ENCODE data around the gene BMERB1. TPM values are rescaled to one million over a fixed set of nuclear protein-coding genes. Genes with fewer than 3 reads are reported as not detected.

BMERB1 gene
- total RNA-seq, 2 donors from 2014 or later, result 1.8 to 3.0 TPM

GRCh38 chr16:15516609-15517008, 82.2 kb downstream of the BMERB1 start:
- no peak for ATAC-seq
- H3K4me1 Mint-ChIP-seq, result peaks cover 3% of the 10 kb centered on the region
- H3K36me3 Mint-ChIP-seq (ENCODE audit: low read depth), result peaks cover 3% of the 10 kb centered on the region
- no peak overlapping the region for H3K27ac Mint-ChIP-seq
- H3K4me3 Mint-ChIP-seq, result no peak overlapping the region
- DNase-seq, result no peak
- no peaks in the 10 kb centered on the region for H3K27me3 Mint-ChIP-seq
- no peaks in the 10 kb centered on the region for H3K9me3 ChIP-seq (ENCODE audit: control insufficient read depth, low read length, poor library complexity, severe bottlenecking)

GRCh38 chr16:15517743-15518377, 83.5 kb downstream of the BMERB1 start:
- Mint-ChIP-seq H3K36me3 (ENCODE audit: low read depth) (peaks cover 3% of the 10 kb centered on the region), H3K27me3 (no peaks in the 10 kb centered on the region), H3K4me1 (peaks cover 6% of the 10 kb centered on the region), H3K4me3 (no peak overlapping the region), H3K27ac (no peak overlapping the region)
- no peaks in the 10 kb centered on the region for H3K9me3 ChIP-seq (ENCODE audit: control insufficient read depth, low read length, poor library complexity, severe bottlenecking)
- ATAC-seq (no peak), DNase-seq (no peak)

- H3K4me3 Mint-ChIP-seq, result no peak overlapping the region
- no peaks in the 10 kb centered on the region for H3K27me3 Mint-ChIP-seq
- H3K9me3 ChIP-seq (ENCODE audit: control insufficient read depth, low read length, poor library complexity, severe bottlenecking), result no peaks in the 10 kb centered on the region
- peaks cover 13% of the 10 kb centered on the region for H3K4me1 Mint-ChIP-seq
- no peak overlapping the region for H3K27ac Mint-ChIP-seq
- DNase-seq (no peak), ATAC-seq (no peak)
- H3K36me3 Mint-ChIP-seq (ENCODE audit: low read depth), result peaks cover 3% of the 10 kb centered on the region
These were observed 84.3 kb downstream of the BMERB1 start for GRCh38 chr16:15518381-15519351.

- no peak overlapping the region for H3K4me3 Mint-ChIP-seq
- no peak overlapping the region for H3K27ac Mint-ChIP-seq
- H3K36me3 Mint-ChIP-seq (ENCODE audit: low read depth), result peaks cover 3% of the 10 kb centered on the region
- H3K27me3 Mint-ChIP-seq, result no peaks in the 10 kb centered on the region
- DNase-seq (no peak), ATAC-seq (no peak)
- H3K4me1 Mint-ChIP-seq, result peaks cover 13% of the 10 kb centered on the region
- H3K9me3 ChIP-seq (ENCODE audit: control insufficient read depth, low read length, poor library complexity, severe bottlenecking), result no peaks in the 10 kb centered on the region
These were observed 85.4 kb downstream of the BMERB1 start for GRCh38 chr16:15519790-15520189.

GRCh38 chr16:15521390-15521757, 87.0 kb downstream of the BMERB1 start:
- peaks cover 3% of the 10 kb centered on the region for H3K36me3 Mint-ChIP-seq (ENCODE audit: low read depth)
- H3K27ac Mint-ChIP-seq, result no peak overlapping the region
- H3K4me3 Mint-ChIP-seq, result no peak overlapping the region

GRCh38 chr16:15521758-15522509, 87.5 kb downstream of the BMERB1 start:
- Mint-ChIP-seq H3K4me1 (peaks cover 13% of the 10 kb centered on the region), H3K36me3 (ENCODE audit: low read depth) (peaks cover 3% of the 10 kb centered on the region), H3K27ac (no peak overlapping the region), H3K27me3 (no peaks in the 10 kb centered on the region), H3K4me3 (no peak overlapping the region)
- no peaks in the 10 kb centered on the region for H3K9me3 ChIP-seq (ENCODE audit: control insufficient read depth, low read length, poor library complexity, severe bottlenecking)
- DNase-seq, result no peak
- no peak for ATAC-seq

More at GRCh38 chr16:15521390-15521757, 87.0 kb downstream of the BMERB1 start:
- Mint-ChIP-seq H3K4me1 (peaks cover 13% of the 10 kb centered on the region), H3K27me3 (no peaks in the 10 kb centered on the region)
- no peak for ATAC-seq
- H3K9me3 ChIP-seq (ENCODE audit: control insufficient read depth, low read length, poor library complexity, severe bottlenecking), result no peaks in the 10 kb centered on the region
- DNase-seq, result no peak

GRCh38 chr16:15523092-15523541, 88.7 kb downstream of the BMERB1 start:
- ATAC-seq (peak; percentile 37), DNase-seq (no peak)
- Mint-ChIP-seq H3K27ac (peak overlapping the region; percentile 41), H3K4me3 (no peak overlapping the region), H3K27me3 (no peaks in the 10 kb centered on the region), H3K36me3 (ENCODE audit: low read depth) (no peaks in the 10 kb centered on the region), H3K4me1 (peaks cover 10% of the 10 kb centered on the region)
- H3K9me3 ChIP-seq (ENCODE audit: control insufficient read depth, low read length, poor library complexity, severe bottlenecking), result no peaks in the 10 kb centered on the region

- ATAC-seq (no peak), DNase-seq (no peak)
- Mint-ChIP-seq H3K4me3 (no peak overlapping the region), H3K4me1 (peaks cover 10% of the 10 kb centered on the region), H3K27ac (no peak overlapping the region), H3K27me3 (no peaks in the 10 kb centered on the region), H3K36me3 (ENCODE audit: low read depth) (no peaks in the 10 kb centered on the region)
- H3K9me3 ChIP-seq (ENCODE audit: control insufficient read depth, low read length, poor library complexity, severe bottlenecking), result no peaks in the 10 kb centered on the region
These were observed 89.6 kb downstream of the BMERB1 start for GRCh38 chr16:15523939-15524338.

- Mint-ChIP-seq H3K27ac (no peak overlapping the region), H3K27me3 (no peaks in the 10 kb centered on the region), H3K4me1 (peaks cover 11% of the 10 kb centered on the region), H3K36me3 (ENCODE audit: low read depth) (no peaks in the 10 kb centered on the region), H3K4me3 (no peak overlapping the region)
- DNase-seq (no peak), ATAC-seq (no peak)
- no peaks in the 10 kb centered on the region for H3K9me3 ChIP-seq (ENCODE audit: control insufficient read depth, low read length, poor library complexity, severe bottlenecking)
These were observed 90.6 kb downstream of the BMERB1 start for GRCh38 chr16:15524966-15525365.

- no peaks in the 10 kb centered on the region for H3K9me3 ChIP-seq (ENCODE audit: control insufficient read depth, low read length, poor library complexity, severe bottlenecking)
- DNase-seq (no peak), ATAC-seq (no peak)
- peaks cover 12% of the 10 kb centered on the region for H3K4me1 Mint-ChIP-seq
- no peak overlapping the region for H3K4me3 Mint-ChIP-seq
- no peaks in the 10 kb centered on the region for H3K27me3 Mint-ChIP-seq
- H3K27ac Mint-ChIP-seq, result no peak overlapping the region
- no peaks in the 10 kb centered on the region for H3K36me3 Mint-ChIP-seq (ENCODE audit: low read depth)
These were observed 91.7 kb downstream of the BMERB1 start for GRCh38 chr16:15526097-15526496.

GRCh38 chr16:15526731-15527130, 92.3 kb downstream of the BMERB1 start:
- H3K4me1 Mint-ChIP-seq, result peaks cover 12% of the 10 kb centered on the region
- no peak for DNase-seq
- no peaks in the 10 kb centered on the region for H3K36me3 Mint-ChIP-seq (ENCODE audit: low read depth)
- H3K27me3 Mint-ChIP-seq, result no peaks in the 10 kb centered on the region
- no peak for ATAC-seq
- no peak overlapping the region for H3K4me3 Mint-ChIP-seq
- H3K9me3 ChIP-seq (ENCODE audit: control insufficient read depth, low read length, poor library complexity, severe bottlenecking), result no peaks in the 10 kb centered on the region
- no peak overlapping the region for H3K27ac Mint-ChIP-seq

- Mint-ChIP-seq H3K4me1 (peaks cover 2% of the 10 kb centered on the region), H3K27ac (no peak overlapping the region), H3K4me3 (no peak overlapping the region), H3K27me3 (peaks cover 8% of the 10 kb centered on the region), H3K36me3 (ENCODE audit: low read depth) (peaks cover 2% of the 10 kb centered on the region)
- ATAC-seq (no peak), DNase-seq (no peak)
- no peaks in the 10 kb centered on the region for H3K9me3 ChIP-seq (ENCODE audit: control insufficient read depth, low read length, poor library complexity, severe bottlenecking)
These were observed 95.3 kb downstream of the BMERB1 start for GRCh38 chr16:15529673-15530072.

GRCh38 chr16:15530085-15530484, 95.7 kb downstream of the BMERB1 start:
- Mint-ChIP-seq H3K4me1 (peaks cover 2% of the 10 kb centered on the region), H3K27me3 (peaks cover 8% of the 10 kb centered on the region), H3K4me3 (no peak overlapping the region), H3K27ac (no peak overlapping the region), H3K36me3 (ENCODE audit: low read depth) (peaks cover 3% of the 10 kb centered on the region)
- DNase-seq, result no peak
- no peak for ATAC-seq
- H3K9me3 ChIP-seq (ENCODE audit: control insufficient read depth, low read length, poor library complexity, severe bottlenecking), result no peaks in the 10 kb centered on the region

Measured in T-helper 17 cell (primary cell).